H9 (cell line): ENCODE data around the gene RUNDC3A. TPM values are rescaled to one million over a fixed set of nuclear protein-coding genes. Genes with fewer than 3 reads are reported as not detected.
"Not testable (repeated sequence)": the region's sequence is repeated elsewhere in the genome, so short reads cannot be mapped to it uniquely, and the experiment has no call there.

Experiments
- DNase-seq: peaks from one replicate; pipeline ENCODE4 v3.0.0-alpha.2; 2017
- H2AFZ ChIP-seq: one replicate; pipeline ENCODE4 v1.6.1; 2013; ENCODE audit warnings: mild to moderate bottlenecking, low read length, control low read depth, moderate library complexity
- H2AK5ac ChIP-seq: 2 replicates; pipeline ENCODE4 v1.6.1; 2013; ENCODE audit warnings: low read length, control low read depth, mixed read lengths; ENCODE audit not compliant: insufficient read length
- H2BK120ac ChIP-seq: one replicate; pipeline ENCODE4 v1.6.1; 2013; ENCODE audit warnings: low read depth, mild to moderate bottlenecking, low read length, control low read depth, inconsistent platforms; ENCODE audit not compliant: poor library complexity, severe bottlenecking
- H2BK12ac ChIP-seq: 2 replicates; pipeline ENCODE4 v1.6.1; 2013; ENCODE audit warnings: low read length, control low read depth, mixed read lengths, low read depth; ENCODE audit not compliant: insufficient read length
- H2BK15ac ChIP-seq: 2 replicates; pipeline ENCODE4 v1.6.1; 2013; ENCODE audit warnings: low read depth, low read length, control low read depth
- H2BK20ac ChIP-seq: one replicate; pipeline ENCODE4 v1.6.1; 2013; ENCODE audit warnings: low read depth, mild to moderate bottlenecking, low read length, control low read depth, inconsistent platforms; ENCODE audit not compliant: poor library complexity, severe bottlenecking
- H2BK5ac ChIP-seq: 2 replicates; pipeline ENCODE4 v1.6.1; 2013; ENCODE audit warnings: low read length, control low read depth, mixed read lengths; ENCODE audit not compliant: insufficient read length
- H3K14ac ChIP-seq: 2 replicates; pipeline ENCODE4 v1.6.1; 2013; ENCODE audit warnings: low read length, control low read depth; ENCODE audit not compliant: insufficient read depth
- H3K18ac ChIP-seq: 2 replicates; pipeline ENCODE4 v1.6.1; 2013; ENCODE audit warnings: low read depth, mild to moderate bottlenecking, mixed read lengths, low read length, control low read depth; ENCODE audit not compliant: insufficient read length
- H3K23ac ChIP-seq: 2 replicates; pipeline ENCODE4 v1.6.1; 2013; ENCODE audit warnings: low read length, control low read depth, mixed read lengths, low read depth; ENCODE audit not compliant: insufficient read length
- H3K23me2 ChIP-seq: 2 replicates; pipeline ENCODE4 v1.6.1; 2013; ENCODE audit warnings: low read depth, mild to moderate bottlenecking, mixed read lengths, low read length, control low read depth; ENCODE audit not compliant: insufficient read length, poor library complexity, severe bottlenecking
- H3K27ac ChIP-seq: 2 replicates; pipeline ENCODE4 v1.5.1; 2013; ENCODE audit warnings: low read length, control low read depth, mixed read lengths, low read depth; ENCODE audit not compliant: insufficient read length
- H3K27me3 ChIP-seq: 2 replicates; pipeline ENCODE4 v1.6.1; 2013; ENCODE audit warnings: low read length, control low read depth, inconsistent platforms; ENCODE audit not compliant: insufficient read depth
- H3K4ac ChIP-seq: 2 replicates; pipeline ENCODE4 v1.6.1; 2013; ENCODE audit warnings: low read depth, mild to moderate bottlenecking, control low read depth, inconsistent platforms, low read length, moderate library complexity
- H3K4me1 ChIP-seq: 2 replicates; pipeline ENCODE4 v1.6.1; 2013; ENCODE audit warnings: low read length, control low read depth, inconsistent platforms; ENCODE audit not compliant: insufficient read depth
- H3K4me2 ChIP-seq: 2 replicates; pipeline ENCODE4 v1.6.1; 2013; ENCODE audit warnings: low read length, control low read depth, mixed read lengths; ENCODE audit not compliant: insufficient read length, insufficient read depth
- H3K56ac ChIP-seq: 2 replicates; pipeline ENCODE4 v1.6.1; 2013; ENCODE audit warnings: low read depth, mild to moderate bottlenecking, mixed read lengths, low read length, control low read depth; ENCODE audit not compliant: insufficient read length
- H3K79me1 ChIP-seq: 2 replicates; pipeline ENCODE4 v1.6.1; 2013; ENCODE audit warnings: low read depth, mild to moderate bottlenecking, moderate library complexity, low read length, control low read depth, inconsistent platforms; ENCODE audit not compliant: insufficient read depth, poor library complexity, severe bottlenecking
- H3K79me2 ChIP-seq: 2 replicates; pipeline ENCODE4 v1.6.1; 2013; ENCODE audit warnings: low read length, control low read depth, inconsistent platforms; ENCODE audit not compliant: insufficient read depth
- H3K9ac ChIP-seq: 2 replicates; pipeline ENCODE4 v1.6.1; 2013; ENCODE audit warnings: low read length, control low read depth, mixed read lengths; ENCODE audit not compliant: insufficient read length; ENCODE audit errors: extremely low read depth
- H3K9me3 ChIP-seq: one replicate; pipeline ENCODE4 v1.6.1; 2013; ENCODE audit warnings: low read depth, low read length, inconsistent platforms; ENCODE audit not compliant: control insufficient read depth
- H3T11ph ChIP-seq: one replicate; pipeline ENCODE4 v1.6.1; 2013; ENCODE audit warnings: mild to moderate bottlenecking, low read length, control low read depth, inconsistent platforms
- H4K20me1 ChIP-seq: one replicate; pipeline ENCODE4 v1.6.1; 2013; ENCODE audit not compliant: control insufficient read depth, insufficient read length, insufficient read depth
- H4K5ac ChIP-seq: 2 replicates; pipeline ENCODE4 v1.6.1; 2013; ENCODE audit warnings: low read depth, mild to moderate bottlenecking, mixed read lengths, low read length, control low read depth; ENCODE audit not compliant: insufficient read length
- H4K8ac ChIP-seq: replicated peaks from 2 replicates; pipeline ENCODE4 v1.6.1; 2013; ENCODE audit warnings: low read length, control low read depth, mixed read lengths, low read depth; ENCODE audit not compliant: insufficient read length
- H4K91ac ChIP-seq: 2 replicates; pipeline ENCODE4 v1.6.1; 2013; ENCODE audit warnings: low read depth, mild to moderate bottlenecking, moderate library complexity, mixed read lengths, low read length, control low read depth; ENCODE audit not compliant: insufficient read length
- H3K27ac Mint-ChIP-seq, 3 experiments: 2 replicates in 2 of 3; 3 replicates in 1 of 3; pipeline ENCODE4 v1.8.0; 2020 to 2021; ENCODE audit warnings: mixed read lengths in 3 of 3, mild to moderate bottlenecking in 1 of 3, moderate library complexity in 1 of 3
- H3K27me3 Mint-ChIP-seq: 2 replicates; pipeline ENCODE4 v1.8.0; 2021; ENCODE audit warnings: low read depth, mild to moderate bottlenecking, moderate library complexity, mixed read lengths
- H3K36me3 Mint-ChIP-seq, 3 experiments: 2 replicates in 2 of 3; 3 replicates in 1 of 3; pipeline ENCODE4 v1.8.0; 2020 to 2021; ENCODE audit warnings: low read depth in 3 of 3, mixed read lengths in 3 of 3; ENCODE audit not compliant: insufficient read depth in 1 of 3
- H3K4me1 Mint-ChIP-seq, 2 experiments: 2 replicates each; pipeline ENCODE4 v1.8.0; 2020; ENCODE audit warnings: mixed read lengths in 2 of 2
- H3K4me3 Mint-ChIP-seq, 2 experiments: 2 replicates in 1 of 2; 3 replicates in 1 of 2; pipeline ENCODE4 v1.8.0; 2020 to 2021; ENCODE audit warnings: mild to moderate bottlenecking in 2 of 2, mixed read lengths in 2 of 2, moderate library complexity in 1 of 2
- H3K9me3 Mint-ChIP-seq, 2 experiments: 2 replicates in 1 of 2; 3 replicates in 1 of 2; pipeline ENCODE4 v1.8.0; 2020; ENCODE audit warnings: mild to moderate bottlenecking in 2 of 2, mixed read lengths in 2 of 2, moderate library complexity in 1 of 2
- CTCF ChIP-seq: fragments of 200-600 bp; sonication (generic); conservative IDR thresholded peaks from 3 replicates; pipeline ENCODE4 v1.8.0; 2021; ENCODE audit warnings: antibody characterized with exemption, mild to moderate bottlenecking
- WGBS: extraction: QIAGEN DNeasy Blood & Tissue Kit; methylation state at CpG from one replicate; pipeline ENCODE4 v1.1.7; 2013; ENCODE audit warnings: missing lambda C conversion rate, low lambda C conversion rate, mixed read lengths; ENCODE audit not compliant: insufficient read length; ENCODE audit errors: extremely low coverage; 5-methylcytosine and 5-hydroxymethylcytosine counted together
- total RNA-seq: library from RNA; stranded (reverse); gene quantifications from 2 replicates; pipeline ENCODE4 v1.2.1, GENCODE V29; 2021

Gene RUNDC3A
- total RNA-seq, 1 experiment from 2014 or later, result 3.8 TPM

GRCh38 chr17:44327715-44328449 is 19.5 kb downstream of the RUNDC3A start:
- no peak overlapping the region for H3T11ph ChIP-seq
- no peak overlapping the region for H3K18ac ChIP-seq
- H3K27me3 Mint-ChIP-seq, result peaks cover 19% of the 10 kb centered on the region
- no peaks in the 10 kb centered on the region for H3K4me1 ChIP-seq
- H3K14ac ChIP-seq, result no peak overlapping the region
- no peaks in the 10 kb centered on the region for H3K79me1 ChIP-seq
- H4K20me1 ChIP-seq, result no peaks in the 10 kb centered on the region
- H3K27ac Mint-ChIP-seq, result no peak overlapping the region
- H3K27ac ChIP-seq, result no peak overlapping the region
- H4K91ac ChIP-seq, result no peak overlapping the region
- no peaks in the 10 kb centered on the region for H3K9me3 ChIP-seq
- H3K27me3 ChIP-seq, result no peaks in the 10 kb centered on the region
- H3K23me2 ChIP-seq, result peaks cover 13% of the 10 kb centered on the region
- H2BK20ac ChIP-seq, result no peak overlapping the region
- no peak for DNase-seq
- no peak overlapping the region for H3K4ac ChIP-seq
- no peaks in the 10 kb centered on the region for H3K9me3 Mint-ChIP-seq
- H3K36me3 Mint-ChIP-seq, result peaks cover 0 to 8% (median 3%) of the 10 kb centered on the region in 3 experiments; a peak in 2 of 7 replicates
- H2BK120ac ChIP-seq, result no peak overlapping the region
- H3K23ac ChIP-seq, result no peak overlapping the region
- no peak overlapping the region for H2BK12ac ChIP-seq
- no peak overlapping the region for H3K56ac ChIP-seq
- peaks cover 8 to 22% of the 10 kb centered on the region in 2 experiments for H3K4me1 Mint-ChIP-seq
- no peak overlapping the region for H3K9ac ChIP-seq
- H2BK15ac ChIP-seq, result no peak overlapping the region
- H3K79me2 ChIP-seq, result peaks cover 4% of the 10 kb centered on the region; the same call in 1 of the 2 replicates
- no peak overlapping the region for H2BK5ac ChIP-seq
- no peak overlapping the region for H2AFZ ChIP-seq
- H4K5ac ChIP-seq, result no peak overlapping the region
- no CpG with 5 or more reads among the region's 7 CpGs for WGBS
- H3K4me2 ChIP-seq, result no peak overlapping the region
- H3K4me3 Mint-ChIP-seq, result peak overlapping the region in 1 of 2 experiments; percentile 20; a peak in 1 of 5 replicates
- no peak overlapping the region for H2AK5ac ChIP-seq
- H4K8ac ChIP-seq, result no peak overlapping the region
- TF ChIP-seq CTCF, result no peak

- H3T11ph ChIP-seq, H3K79me1 ChIP-seq: not testable (repeated sequence)
Observed at GRCh38 chr17:44329516-44329915, 21.1 kb downstream of the RUNDC3A start.

More at GRCh38 chr17:44329516-44329915, 21.1 kb downstream of the RUNDC3A start:
- Mint-ChIP-seq H3K27me3 (peaks cover 19% of the 10 kb centered on the region), H3K4me1 (peaks cover 15 to 24% of the 10 kb centered on the region in 2 experiments)
- H4K8ac ChIP-seq, H4K5ac ChIP-seq, H3K4me3 Mint-ChIP-seq, H3K9ac ChIP-seq, H3K9me3 ChIP-seq, H3K27ac Mint-ChIP-seq, H3K14ac ChIP-seq, H4K20me1 ChIP-seq, H3K4ac ChIP-seq, H3K79me2 ChIP-seq, H2AK5ac ChIP-seq, H3K4me2 ChIP-seq, H2BK5ac ChIP-seq, H3K23me2 ChIP-seq, H3K27ac ChIP-seq, H2BK12ac ChIP-seq, H2BK120ac ChIP-seq, H3K9me3 Mint-ChIP-seq, H3K18ac ChIP-seq, DNase-seq, H3K27me3 ChIP-seq, H2BK15ac ChIP-seq, H3K4me1 ChIP-seq, H3K36me3 Mint-ChIP-seq, H3K56ac ChIP-seq, H2AFZ ChIP-seq, H2BK20ac ChIP-seq, H4K91ac ChIP-seq, H3K23ac ChIP-seq: not testable (repeated sequence)
- WGBS, result no CpG with 5 or more reads among the region's 7 CpGs
